Ascending aorta (tissue), 2 donors: ENCODE measurements around the gene TPST2. TPM values are rescaled to one million over a fixed set of nuclear protein-coding genes. Genes with fewer than 3 reads are reported as not detected.

ENCODE experiments used
- DNase-seq, 2 donors: peaks; one replicate each; pipeline ENCODE4 v3.0.0-alpha.2; 2019; ENCODE audit warnings: low spot score in 2 of 2
- H3K27ac ChIP-seq, 2 donors: fragments of 200-600 bp; sonication (generic); one replicate each; pipeline ENCODE4 v1.5.1; 2016 to 2017; ENCODE audit warnings: mild to moderate bottlenecking in 1 of 2
- H3K27me3 ChIP-seq: fragments of 200-600 bp; sonication (generic); one replicate; pipeline ENCODE4 v1.5.1; 2017
- H3K36me3 ChIP-seq, 2 donors: fragments of 200-600 bp; sonication (generic); one replicate each; pipeline ENCODE4 v1.5.1; 2016
- H3K4me1 ChIP-seq, 2 donors: fragments of 200-600 bp; sonication (generic); one replicate each; pipeline ENCODE4 v1.5.1; 2016 to 2017; ENCODE audit warnings: mild to moderate bottlenecking in 1 of 2
- H3K4me3 ChIP-seq, 2 donors: fragments of 200-600 bp; sonication (generic); one replicate each; pipeline ENCODE4 v1.5.1; 2016 to 2017; ENCODE audit warnings: mild to moderate bottlenecking in 1 of 2
- H3K9me3 ChIP-seq, 2 donors: fragments of 200-600 bp; sonication (generic); one replicate each; pipeline ENCODE4 v1.5.1; 2016
- intact Hi-C: fragments of 100-400 bp; cut with DNase I; formaldehyde crosslinking; loops from one replicate; pipeline ENCODE4 v1.15.1; 2023
- total RNA-seq: library from RNA; depleted of rRNA; stranded (reverse); fragments of >200 nt; gene quantifications from one replicate; pipeline ENCODE4 v1.1.0, GENCODE V29; 2016
- TF ChIP-seq, protein P1 (sequence below), 3 experiments: fragments of 200-600 bp in 2 of 3; fragments of 450-650 bp in 1 of 3; sonication (generic) in 2 of 3; IDR thresholded peaks; one replicate each; pipeline ENCODE4 v1.5.1; 2016 to 2019; ENCODE audit warnings: antibody characterized with exemption in 3 of 3, mild to moderate bottlenecking in 1 of 3, moderate library complexity in 1 of 3

Gene TPST2
- total RNA-seq, 1 donor from 2014 or later = 251 TPM

DNA sequence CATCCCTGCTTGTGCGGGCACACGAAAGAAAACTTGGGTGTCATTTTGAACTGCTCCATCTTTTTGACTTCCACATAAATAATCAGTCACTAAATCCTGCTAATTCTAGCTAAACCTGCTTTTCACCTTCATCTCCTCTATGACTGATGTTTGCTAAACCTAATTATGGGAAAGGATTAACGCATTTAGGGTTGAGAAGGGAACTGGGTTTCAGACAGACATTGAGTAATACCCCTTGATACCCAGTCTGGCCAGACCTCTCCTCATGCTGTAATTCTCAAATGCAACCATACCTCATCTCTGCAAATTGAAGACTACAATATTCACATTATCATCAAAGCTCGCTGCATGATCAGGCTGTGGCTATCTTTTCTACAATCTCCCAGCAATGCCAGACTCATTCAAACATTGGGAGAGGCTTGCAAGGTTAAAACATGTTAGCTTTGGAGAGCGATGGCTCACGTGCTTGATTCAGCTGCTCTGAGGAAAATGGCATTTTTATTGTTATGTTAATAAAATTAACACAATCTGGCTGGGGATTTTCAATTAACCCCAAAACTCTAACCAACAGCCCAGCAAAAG lies 108.7 kb downstream of the TPST2 start:
- peaks cover 11 to 19% of the 10 kb centered on the region in 2 donors for H3K36me3 ChIP-seq
- TF ChIP-seq, protein P1, sequence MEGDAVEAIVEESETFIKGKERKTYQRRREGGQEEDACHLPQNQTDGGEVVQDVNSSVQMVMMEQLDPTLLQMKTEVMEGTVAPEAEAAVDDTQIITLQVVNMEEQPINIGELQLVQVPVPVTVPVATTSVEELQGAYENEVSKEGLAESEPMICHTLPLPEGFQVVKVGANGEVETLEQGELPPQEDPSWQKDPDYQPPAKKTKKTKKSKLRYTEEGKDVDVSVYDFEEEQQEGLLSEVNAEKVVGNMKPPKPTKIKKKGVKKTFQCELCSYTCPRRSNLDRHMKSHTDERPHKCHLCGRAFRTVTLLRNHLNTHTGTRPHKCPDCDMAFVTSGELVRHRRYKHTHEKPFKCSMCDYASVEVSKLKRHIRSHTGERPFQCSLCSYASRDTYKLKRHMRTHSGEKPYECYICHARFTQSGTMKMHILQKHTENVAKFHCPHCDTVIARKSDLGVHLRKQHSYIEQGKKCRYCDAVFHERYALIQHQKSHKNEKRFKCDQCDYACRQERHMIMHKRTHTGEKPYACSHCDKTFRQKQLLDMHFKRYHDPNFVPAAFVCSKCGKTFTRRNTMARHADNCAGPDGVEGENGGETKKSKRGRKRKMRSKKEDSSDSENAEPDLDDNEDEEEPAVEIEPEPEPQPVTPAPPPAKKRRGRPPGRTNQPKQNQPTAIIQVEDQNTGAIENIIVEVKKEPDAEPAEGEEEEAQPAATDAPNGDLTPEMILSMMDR (IDR thresholded peaks at IDR 0.05) = no peak
- no peak overlapping the region for H3K4me3 ChIP-seq
- DNase-seq = no peak
- intact Hi-C loops = no loop called here
- no peaks in the 10 kb centered on the region for H3K27me3 ChIP-seq
- H3K9me3 ChIP-seq = no peaks in the 10 kb centered on the region
- peaks cover 6 to 16% of the 10 kb centered on the region in 2 donors for H3K4me1 ChIP-seq
- no peak overlapping the region for H3K27ac ChIP-seq

DNA sequence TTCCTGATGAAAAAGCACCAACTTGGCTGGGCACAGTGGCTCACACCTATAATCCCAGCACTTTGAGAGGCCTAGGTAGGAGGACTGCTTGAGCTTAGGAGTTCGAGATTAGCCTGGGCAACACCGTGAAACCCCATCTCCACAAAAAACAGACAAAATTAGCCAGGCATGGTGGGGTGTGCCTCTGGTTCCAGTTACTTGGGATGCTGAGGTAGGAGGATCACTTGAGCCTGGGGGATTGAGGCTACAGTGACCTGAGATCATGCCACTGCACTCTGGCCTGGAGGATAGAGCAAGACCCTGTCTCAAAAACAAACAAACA lies 109.4 kb downstream of the TPST2 start:
- H3K27me3 ChIP-seq = no peaks in the 10 kb centered on the region
- TF ChIP-seq, protein P1 (IDR thresholded peaks at IDR 0.05) = no peak
- peaks cover 6 to 16% of the 10 kb centered on the region in 2 donors for H3K4me1 ChIP-seq
- no peak overlapping the region for H3K4me3 ChIP-seq
- no peaks in the 10 kb centered on the region for H3K9me3 ChIP-seq
- intact Hi-C loops = no loop called here
- peaks cover 11 to 25% of the 10 kb centered on the region in 2 donors for H3K36me3 ChIP-seq
- no peak for DNase-seq
- no peak overlapping the region for H3K27ac ChIP-seq

DNA sequence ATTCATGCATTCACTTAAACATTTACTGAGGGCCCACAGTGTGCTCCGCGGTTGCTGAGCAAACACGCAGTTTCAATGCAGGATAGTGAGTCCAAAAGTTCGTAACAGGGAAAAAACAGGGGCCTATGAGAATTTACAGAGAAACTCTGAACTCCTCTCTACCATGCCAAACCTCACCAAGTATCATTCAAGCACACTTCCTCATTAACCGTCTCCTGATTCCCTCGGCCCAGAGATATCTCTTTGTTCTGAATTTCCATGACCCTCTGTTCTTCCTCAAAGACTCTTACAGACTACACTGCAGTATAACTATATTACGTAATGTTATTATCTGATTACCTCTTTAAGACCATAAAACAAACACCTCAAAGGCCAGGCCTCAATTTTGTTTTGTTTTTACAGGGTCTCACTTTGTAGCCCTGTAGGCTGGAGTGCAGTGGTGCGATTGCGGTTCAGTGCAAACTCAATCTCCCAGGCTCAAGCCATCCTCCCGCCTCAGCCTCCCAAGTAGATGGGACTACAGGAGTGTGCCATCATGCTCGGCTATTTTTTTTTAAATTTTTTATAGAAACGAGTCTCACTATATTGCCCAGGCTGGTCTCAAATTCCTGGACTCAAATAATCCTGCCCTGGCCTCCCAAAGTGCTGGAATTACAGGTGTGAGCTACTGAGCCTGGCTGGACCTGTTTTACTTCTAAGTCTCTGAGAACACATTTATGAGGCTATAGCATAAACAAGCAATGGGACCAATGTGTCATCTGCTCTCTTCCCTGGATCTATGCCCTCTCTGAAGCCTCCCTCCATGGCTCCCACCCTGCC lies 109.9 kb downstream of the TPST2 start:
- Histone ChIP-seq H3K27me3 (no peaks in the 10 kb centered on the region), H3K4me1 (peaks cover 6 to 16% of the 10 kb centered on the region in 2 donors), H3K27ac (no peak overlapping the region), H3K4me3 (no peak overlapping the region), H3K36me3 (peaks cover 15 to 31% of the 10 kb centered on the region in 2 donors), H3K9me3 (no peaks in the 10 kb centered on the region)
- DNase-seq = no peak
- TF ChIP-seq, protein P1 (IDR thresholded peaks at IDR 0.05) = no peak
- intact Hi-C loops = no loop called here

DNA sequence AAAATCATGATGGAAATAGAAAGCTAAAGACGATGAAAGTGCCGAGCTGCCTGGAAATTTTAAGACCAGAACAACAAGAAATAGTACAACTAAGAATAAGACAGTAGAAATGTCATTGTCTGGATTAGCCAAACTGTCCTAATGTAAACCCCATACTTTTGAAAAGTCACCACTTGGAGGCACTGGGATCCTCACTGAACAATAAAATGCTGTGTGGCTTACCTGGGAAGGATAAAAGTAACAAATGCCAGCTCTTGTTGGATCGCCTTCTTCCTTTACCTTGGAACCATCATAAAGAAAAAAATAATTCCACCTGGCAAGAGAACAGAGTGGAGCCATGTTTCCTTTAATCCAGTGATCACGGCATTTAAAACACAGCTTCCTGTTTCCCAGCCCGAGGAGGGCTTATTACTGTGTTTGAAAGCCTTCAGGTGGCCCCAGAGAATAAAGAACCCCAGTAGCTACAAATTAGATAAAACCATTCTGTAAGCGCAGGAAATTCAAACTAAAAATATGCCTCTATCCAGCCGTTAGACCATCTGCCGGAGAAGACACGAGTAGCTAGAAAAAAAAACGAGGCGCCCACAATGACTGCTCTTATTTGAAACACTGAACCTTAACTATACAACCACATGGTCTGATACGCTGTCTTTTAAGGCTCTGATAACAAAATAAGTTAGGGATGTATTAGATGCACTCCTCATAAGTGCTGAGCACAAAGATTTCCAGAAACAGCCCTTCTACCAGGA lies 110.7 kb downstream of the TPST2 start:
- peaks cover 16 to 38% of the 10 kb centered on the region in 2 donors for H3K36me3 ChIP-seq
- H3K9me3 ChIP-seq = no peaks in the 10 kb centered on the region
- no peak for DNase-seq
- intact Hi-C loops = no loop called here
- no peaks in the 10 kb centered on the region for H3K27me3 ChIP-seq
- TF ChIP-seq, protein P1 (IDR thresholded peaks at IDR 0.05) = no peak
- peaks cover 6 to 9% of the 10 kb centered on the region in 2 donors for H3K4me1 ChIP-seq
- no peak overlapping the region for H3K27ac ChIP-seq
- H3K4me3 ChIP-seq = no peak overlapping the region

DNA sequence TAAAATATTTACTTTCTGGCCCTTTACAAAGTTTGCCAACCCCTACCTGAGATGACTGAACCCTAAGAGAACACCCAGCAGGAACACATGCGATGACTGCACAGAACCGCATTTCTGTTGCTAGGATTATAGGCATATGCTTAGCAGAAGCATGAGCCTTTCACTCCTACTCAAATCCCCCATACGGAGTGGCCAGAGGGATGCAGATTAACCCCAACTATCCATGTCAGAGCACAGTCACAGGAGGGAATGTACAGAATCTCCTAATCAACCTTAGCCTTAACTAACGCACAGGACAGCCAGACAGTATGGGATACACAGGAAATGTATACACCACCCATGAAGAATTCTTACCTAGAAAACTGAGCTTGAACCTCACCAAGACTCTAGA lies 112.6 kb downstream of the TPST2 start:
- Histone ChIP-seq H3K27ac (no peak overlapping the region), H3K4me3 (no peak overlapping the region), H3K27me3 (no peaks in the 10 kb centered on the region), H3K4me1 (no peaks in the 10 kb centered on the region), H3K36me3 (peaks cover 19 to 55% of the 10 kb centered on the region in 2 donors), H3K9me3 (no peaks in the 10 kb centered on the region)
- DNase-seq = no peak
- TF ChIP-seq, protein P1 (IDR thresholded peaks at IDR 0.05) = no peak
- intact Hi-C loops = no loop called here
